ENCODE results near the gene CLASP1.
"Not testable (repeated sequence)": the region's sequence is repeated elsewhere in the genome, so short reads cannot be mapped to it uniquely, and the experiment has no call there.

CLASP1 gene

GRCh38 chr2:121303531-121304263 lies 345.6 kb downstream of the CLASP1 start:
- in situ Hi-C loops (cut with HindIII; ENCODE audit: low sequenced_read_pairs) = no loop called here

- in situ Hi-C loops (cut with HindIII; ENCODE audit: low sequenced_read_pairs) = not testable (repeated sequence)
Measured at GRCh38 chr2:121301190-121301589, 348.1 kb downstream of the CLASP1 start.

- in situ Hi-C loops (cut with HindIII; ENCODE audit: low sequenced_read_pairs) = loop anchor here (5.0 kb wide), 2 partner anchors 51 to 96 kb away; no protein-coding TSS in a partner anchor
Measured at GRCh38 chr2:121298476-121298875, 350.8 kb downstream of the CLASP1 start.

DNA sequence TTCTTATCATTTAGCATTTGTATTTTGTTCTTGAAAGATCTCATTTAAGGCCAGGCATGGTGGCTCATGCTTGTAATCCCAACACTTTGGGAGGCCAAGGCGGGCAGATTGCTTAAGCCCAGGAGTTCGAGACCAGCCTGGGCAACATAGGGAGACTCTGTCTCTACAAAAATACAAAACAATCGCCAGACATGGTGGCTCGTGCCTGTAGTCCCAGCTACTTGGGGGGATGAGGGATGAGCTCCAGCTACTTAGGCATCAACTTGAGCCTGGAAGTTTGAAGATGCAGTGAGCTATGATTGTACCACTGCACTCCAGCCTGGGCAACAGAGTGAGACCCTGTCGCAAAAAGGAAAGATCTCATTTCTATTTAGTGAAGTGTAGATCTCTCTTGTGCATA lies 351.4 kb downstream of the CLASP1 start:
- in situ Hi-C loops (cut with HindIII; ENCODE audit: low sequenced_read_pairs) = loop anchor here (5.0 kb wide), 2 partner anchors 51 to 96 kb away; no protein-coding TSS in a partner anchor

GRCh38 chr2:121297217-121297830 lies 351.9 kb downstream of the CLASP1 start:
- in situ Hi-C loops (cut with HindIII; ENCODE audit: low sequenced_read_pairs) = loop anchor here (5.0 kb wide), 2 partner anchors 50 to 95 kb away; no protein-coding TSS in a partner anchor

GRCh38 chr2:121295911-121296650 lies 353.2 kb downstream of the CLASP1 start:
- in situ Hi-C loops (cut with HindIII; ENCODE audit: low sequenced_read_pairs) = loop anchor here (5.0 kb wide), 2 partner anchors 49 to 94 kb away; no protein-coding TSS in a partner anchor

DNA sequence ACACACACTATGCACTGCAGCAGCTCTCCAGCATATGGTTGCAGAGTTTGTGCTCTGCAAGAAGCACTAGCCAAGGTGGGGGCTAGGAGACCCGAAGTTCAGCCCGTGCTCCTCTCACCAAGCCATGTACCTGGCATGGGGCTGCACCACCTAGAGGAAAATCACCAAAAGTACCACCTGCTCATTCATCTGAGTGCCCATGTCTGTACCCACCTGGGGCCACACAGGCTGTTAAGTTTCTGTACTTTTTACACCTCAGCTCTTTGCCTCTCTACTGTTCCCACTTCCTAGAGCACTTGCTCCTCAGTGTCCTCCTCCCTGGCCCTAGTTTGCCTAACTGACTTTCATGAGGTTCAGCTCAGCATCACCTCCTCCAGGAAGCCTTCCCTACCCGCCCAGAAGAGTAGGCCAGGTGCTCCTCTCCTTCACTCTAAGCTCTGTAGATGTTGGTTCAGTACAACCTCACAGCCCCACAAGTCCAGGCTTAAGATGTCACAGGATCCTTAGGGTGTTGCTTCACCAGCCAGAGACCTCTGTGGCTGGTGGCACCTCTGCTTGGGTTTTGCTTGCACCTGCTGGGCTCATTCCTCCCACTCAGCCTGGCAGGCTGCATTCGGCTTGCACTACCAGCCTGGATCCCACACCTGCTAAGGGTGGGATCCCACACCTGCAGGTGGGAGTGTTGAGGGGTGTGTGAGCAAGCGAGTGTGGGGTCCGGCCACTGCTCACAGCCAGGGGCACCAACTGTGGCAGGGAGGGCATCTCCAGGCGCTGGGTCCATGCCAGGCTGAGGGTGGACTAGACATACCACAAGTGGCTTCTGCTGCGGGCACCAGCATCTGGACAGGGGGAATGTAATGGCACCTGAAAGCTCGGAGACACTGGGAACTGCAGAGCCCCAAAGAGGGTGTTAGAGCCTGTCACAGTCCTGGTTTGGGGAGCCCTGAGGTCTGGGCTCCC lies 354.1 kb downstream of the CLASP1 start:
- in situ Hi-C loops (cut with HindIII; ENCODE audit: low sequenced_read_pairs) = loop anchor here (5.0 kb wide), 2 partner anchors 48 to 93 kb away; no protein-coding TSS in a partner anchor

DNA sequence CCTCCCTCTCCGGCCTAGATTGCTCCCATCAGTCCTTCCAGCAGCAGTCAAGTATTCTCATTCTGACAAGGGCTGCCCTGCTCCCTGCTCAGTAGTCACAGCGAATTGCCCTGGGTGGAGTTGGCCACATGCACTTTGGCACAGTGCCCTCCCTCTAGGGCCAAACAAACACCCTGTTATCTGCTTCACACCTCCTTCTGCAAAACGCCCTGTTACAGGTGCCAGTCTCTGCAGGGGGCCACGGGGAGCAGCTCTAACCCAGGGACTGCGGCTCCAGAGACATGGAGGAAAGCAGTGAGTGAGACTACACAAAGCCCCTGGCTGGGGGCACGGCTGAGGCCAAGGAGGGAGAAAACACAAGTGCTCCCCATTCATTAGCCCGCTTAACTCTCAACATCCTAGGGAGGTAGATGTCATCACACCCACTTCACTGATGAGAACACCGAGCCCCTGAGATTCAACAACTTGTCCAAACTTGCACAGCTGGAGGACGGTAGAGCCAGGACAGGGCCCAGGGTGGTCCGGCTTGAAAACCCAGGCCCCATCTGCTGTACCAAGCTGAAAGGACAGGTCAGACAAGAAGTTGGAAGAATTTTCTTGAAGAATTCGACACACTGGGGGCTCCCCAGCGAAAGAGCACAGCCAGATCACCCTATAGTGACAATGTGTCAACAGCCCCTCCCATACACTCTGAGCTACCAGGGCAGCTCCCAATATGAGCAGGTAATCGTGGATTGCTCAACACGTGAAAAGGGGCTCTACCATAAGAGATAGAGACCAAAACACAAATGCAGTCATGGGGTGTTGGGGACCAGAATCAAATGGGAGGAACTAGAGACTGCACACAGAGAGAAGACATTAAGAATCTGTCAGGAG lies 355.6 kb downstream of the CLASP1 start:
- in situ Hi-C loops (cut with HindIII; ENCODE audit: low sequenced_read_pairs) = no loop called here

GRCh38 chr2:121291251-121291580 lies 358.0 kb downstream of the CLASP1 start:
- in situ Hi-C loops (cut with HindIII; ENCODE audit: low sequenced_read_pairs) = no loop called here

DNA sequence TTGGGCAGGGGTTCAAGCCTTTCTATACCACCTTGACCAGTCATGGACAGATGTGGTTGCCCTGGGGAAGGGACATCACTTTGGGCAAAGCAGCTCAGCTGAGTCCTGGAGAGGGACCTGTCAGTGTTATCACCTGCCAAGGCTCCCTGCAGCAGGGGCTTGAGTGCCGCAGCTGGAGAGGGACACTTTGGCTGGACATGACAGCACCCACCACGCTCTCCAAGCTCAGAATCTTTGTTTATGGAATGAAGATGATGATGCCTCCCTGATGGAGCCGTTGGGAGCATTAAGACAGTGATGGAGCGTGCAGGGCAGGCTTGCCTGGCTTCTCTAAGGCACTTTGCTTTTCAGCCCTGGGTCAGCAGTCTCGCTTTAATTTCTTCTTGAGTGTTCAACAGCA lies 360.0 kb downstream of the CLASP1 start:
- in situ Hi-C loops (cut with HindIII; ENCODE audit: low sequenced_read_pairs) = no loop called here

DNA sequence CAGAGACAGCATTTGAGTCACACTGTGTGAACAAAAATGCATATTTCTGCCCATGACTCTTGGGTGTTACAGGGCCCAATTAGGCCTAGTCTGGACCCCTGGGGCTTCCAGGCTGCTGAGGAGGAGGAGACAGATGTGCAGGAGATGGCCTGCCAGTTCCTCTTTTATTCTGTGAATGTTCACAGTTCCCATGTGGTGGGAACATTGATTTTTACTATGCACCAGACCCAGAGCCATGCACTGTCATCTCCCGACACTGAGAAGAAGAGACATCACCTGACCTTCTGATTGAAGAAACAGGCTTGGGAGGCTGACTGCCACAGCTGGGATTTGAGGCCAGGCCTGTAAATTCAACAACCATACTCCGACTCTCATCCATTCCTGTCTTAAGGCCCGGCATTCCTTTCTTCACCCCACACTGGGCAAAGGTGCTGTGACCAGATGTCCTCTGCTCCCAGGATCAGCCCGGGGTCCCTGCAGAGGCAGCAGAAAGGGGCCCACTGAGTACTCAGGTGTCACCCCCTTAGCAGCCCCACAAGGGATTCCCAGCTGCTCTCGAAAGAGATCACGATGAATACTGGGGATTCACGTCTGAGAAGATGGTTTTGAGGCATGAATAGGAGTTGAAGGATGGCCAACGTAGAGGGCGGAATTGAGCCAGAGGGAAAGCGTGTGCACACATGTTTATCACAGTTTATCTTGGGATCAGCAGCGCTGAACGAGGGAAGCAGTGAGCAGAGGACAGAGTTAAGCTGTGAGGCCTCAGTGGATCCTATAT lies 360.6 kb downstream of the CLASP1 start:
- in situ Hi-C loops (cut with HindIII; ENCODE audit: low sequenced_read_pairs) = no loop called here

GRCh38 chr2:121287956-121288355 lies 361.3 kb downstream of the CLASP1 start:
- in situ Hi-C loops (cut with HindIII; ENCODE audit: low sequenced_read_pairs) = no loop called here

All from endothelial cell of hepatic sinusoid (primary cell).